Hepatocyte (in vitro differentiated cells): Measurements from ENCODE around the gene DIS3L2. TPM values are rescaled to one million over a fixed set of nuclear protein-coding genes. Genes with fewer than 3 reads are reported as not detected.

Source experiments
- DNase-seq: peaks from one replicate; pipeline ENCODE4 v3.0.0-alpha.2; 2016; ENCODE audit warnings: low spot score
- H2AFZ ChIP-seq: fragments of 200-600 bp; sonication (generic); 2 replicates; pipeline ENCODE4 v1.6.0; 2016; ENCODE audit warnings: antibody characterized with exemption, mild to moderate bottlenecking
- H3K27ac ChIP-seq: fragments of 200-600 bp; sonication (generic); 2 replicates; pipeline ENCODE4 v1.5.1; 2016; ENCODE audit warnings: mild to moderate bottlenecking
- H3K27me3 ChIP-seq: fragments of 200-600 bp; sonication (generic); 2 replicates; pipeline ENCODE4 v1.6.1; 2016
- H3K36me3 ChIP-seq: fragments of 200-600 bp; sonication (generic); replicated peaks from 2 replicates; pipeline ENCODE4 v1.5.1; 2016; ENCODE audit warnings: low read depth; ENCODE audit not compliant: insufficient read depth
- H3K4me1 ChIP-seq: fragments of 200-600 bp; sonication (generic); 2 replicates; pipeline ENCODE4 v1.5.1; 2016; ENCODE audit warnings: mild to moderate bottlenecking, moderate library complexity; ENCODE audit not compliant: insufficient read depth
- H3K4me2 ChIP-seq: fragments of 200-600 bp; sonication (generic); 2 replicates; pipeline ENCODE4 v1.6.0; 2016
- H3K4me3 ChIP-seq: fragments of 200-600 bp; sonication (generic); 2 replicates; pipeline ENCODE4 v1.5.1; 2016; ENCODE audit warnings: mild to moderate bottlenecking
- H3K79me2 ChIP-seq: fragments of 200-600 bp; sonication (generic); 2 replicates; pipeline ENCODE4 v1.6.0; 2017; ENCODE audit warnings: mild to moderate bottlenecking
- H3K9me2 ChIP-seq: fragments of 200-600 bp; sonication (generic); replicated peaks from 2 replicates; pipeline ENCODE4 v1.6.0; 2017; ENCODE audit warnings: mild to moderate bottlenecking; ENCODE audit not compliant: insufficient read depth
- H3K9me3 ChIP-seq: fragments of 200-600 bp; sonication (generic); 2 replicates; pipeline ENCODE4 v1.5.1; 2016; ENCODE audit warnings: low read depth, mild to moderate bottlenecking
- H4K20me1 ChIP-seq: fragments of 200-600 bp; sonication (generic); 2 replicates; pipeline ENCODE4 v1.6.0; 2016; ENCODE audit warnings: mild to moderate bottlenecking; ENCODE audit not compliant: insufficient read depth, poor library complexity, severe bottlenecking
- CTCF ChIP-seq: fragments of 200-600 bp; sonication (generic); IDR thresholded peaks from 2 replicates; pipeline ENCODE4 v1.5.1; 2016; ENCODE audit warnings: antibody characterized with exemption, mild to moderate bottlenecking; ENCODE audit not compliant: poor library complexity
- EZH2 ChIP-seq: fragments of 200-600 bp; sonication (generic); IDR thresholded peaks from 2 replicates; pipeline ENCODE4 v1.6.1; 2016; ENCODE audit warnings: antibody characterized with exemption, mild to moderate bottlenecking, borderline replicate concordance
- EZH2phosphoT487 ChIP-seq: fragments of 200-600 bp; sonication (generic); IDR thresholded peaks from one replicate; pipeline ENCODE4 v1.6.1; 2018; ENCODE audit warnings: antibody characterized with exemption, mild to moderate bottlenecking, low read depth, moderate library complexity; ENCODE audit not compliant: unreplicated experiment, severe bottlenecking
- WGBS: methylation state at CpG from one replicate; pipeline ENCODE4 v1.1.6; 2016; ENCODE audit warnings: low lambda C conversion rate; ENCODE audit errors: missing lambda C conversion rate; 5-methylcytosine and 5-hydroxymethylcytosine counted together
- polyA plus RNA-seq: library from polyadenylated mRNA; unstranded; fragments of >200 nt; fragmentation: Nextera tagmentation; extraction: Ambion mirVana; gene quantifications from 2 replicates; pipeline ENCODE4 v1.2.1, GENCODE V29; 2016
- total RNA-seq: library from RNA; depleted of rRNA; stranded (reverse); fragments of >200 nt; gene quantifications from 2 replicates; pipeline ENCODE4 v1.2.3, GENCODE V29; 2014

DIS3L2 gene
- total and polyA plus RNA-seq, 2 experiments from 2014 or later: 19.5 to 20.0 TPM

DNA sequence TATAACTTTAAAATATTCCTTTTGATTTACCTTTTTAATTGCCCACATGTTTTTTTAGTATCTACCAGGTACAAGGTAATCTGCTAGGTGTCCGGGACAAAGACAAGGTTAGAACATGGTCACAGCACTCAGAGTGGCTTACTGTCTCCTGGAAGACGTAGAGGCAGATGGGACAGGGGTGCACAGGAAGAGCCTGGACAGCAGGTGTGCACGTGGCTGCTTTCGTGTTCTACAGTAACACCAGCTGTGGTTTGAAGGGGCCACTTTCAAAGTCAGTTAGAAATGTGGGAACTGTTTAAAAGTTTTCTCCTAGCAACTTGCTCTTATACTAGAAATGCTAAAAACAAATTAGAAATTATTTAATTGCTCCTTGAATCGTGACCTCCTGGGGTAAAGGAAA lies 314.2 kb downstream of the DIS3L2 start:
- TF ChIP-seq EZH2: no peak
- no peak for TF ChIP-seq EZH2phosphoT487
- no peak for TF ChIP-seq CTCF
- Histone ChIP-seq H3K36me3 (no peaks in the 10 kb centered on the region), H3K27ac (no peak overlapping the region), H3K27me3 (no peaks in the 10 kb centered on the region), H2AFZ (no peak overlapping the region), H3K9me3 (peaks cover 5% of the 10 kb centered on the region), H3K4me1 (no peaks in the 10 kb centered on the region), H3K9me2 (no peaks in the 10 kb centered on the region), H3K4me2 (no peak overlapping the region), H3K79me2 (no peaks in the 10 kb centered on the region), H3K4me3 (no peak overlapping the region), H4K20me1 (no peaks in the 10 kb centered on the region)
- WGBS: 89% methylated on average over 5 of the region's 5 CpGs
- DNase-seq: no peak

DNA sequence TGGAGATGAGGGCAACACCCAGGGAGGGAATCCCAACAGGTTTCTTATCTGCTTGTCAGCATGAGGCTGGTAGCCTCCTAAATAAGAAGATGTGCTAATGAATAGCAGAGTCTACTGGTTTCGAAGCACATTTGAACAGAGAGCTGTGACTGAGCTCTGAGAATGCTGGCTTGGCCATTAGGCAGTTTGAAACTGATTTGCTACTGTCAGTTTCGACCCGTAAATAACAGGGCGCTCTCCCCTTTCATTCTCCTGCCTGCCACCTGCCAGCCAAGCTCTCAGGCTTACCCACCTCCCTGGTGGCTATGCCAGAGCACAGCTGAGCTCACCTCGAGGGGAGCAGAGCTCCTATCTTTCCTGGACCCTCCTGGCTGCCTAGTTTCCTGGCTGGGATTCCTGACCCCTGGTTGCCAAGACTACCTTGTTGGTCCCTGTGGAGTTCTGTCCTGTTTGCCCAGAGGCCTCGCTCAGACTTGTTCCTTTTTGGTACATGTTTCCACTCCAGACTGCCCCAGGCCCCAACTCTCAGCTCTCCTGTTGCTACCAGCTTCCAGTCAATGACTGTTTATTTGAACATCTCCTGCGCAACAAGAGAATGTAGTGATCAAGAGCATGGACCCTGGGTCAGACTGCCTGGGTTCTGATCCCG lies 314.7 kb downstream of the DIS3L2 start:
- WGBS: 83% methylated on average over 8 of the region's 8 CpGs
- Histone ChIP-seq H2AFZ (no peak overlapping the region), H3K36me3 (no peaks in the 10 kb centered on the region), H3K27ac (no peak overlapping the region), H3K4me1 (no peaks in the 10 kb centered on the region), H3K4me3 (no peak overlapping the region), H3K27me3 (no peaks in the 10 kb centered on the region), H4K20me1 (no peaks in the 10 kb centered on the region), H3K9me3 (peaks cover 5% of the 10 kb centered on the region), H3K4me2 (no peak overlapping the region), H3K79me2 (no peaks in the 10 kb centered on the region), H3K9me2 (no peaks in the 10 kb centered on the region)
- no peak for DNase-seq
- TF ChIP-seq CTCF: no peak
- TF ChIP-seq EZH2: no peak
- no peak for TF ChIP-seq EZH2phosphoT487

DNA sequence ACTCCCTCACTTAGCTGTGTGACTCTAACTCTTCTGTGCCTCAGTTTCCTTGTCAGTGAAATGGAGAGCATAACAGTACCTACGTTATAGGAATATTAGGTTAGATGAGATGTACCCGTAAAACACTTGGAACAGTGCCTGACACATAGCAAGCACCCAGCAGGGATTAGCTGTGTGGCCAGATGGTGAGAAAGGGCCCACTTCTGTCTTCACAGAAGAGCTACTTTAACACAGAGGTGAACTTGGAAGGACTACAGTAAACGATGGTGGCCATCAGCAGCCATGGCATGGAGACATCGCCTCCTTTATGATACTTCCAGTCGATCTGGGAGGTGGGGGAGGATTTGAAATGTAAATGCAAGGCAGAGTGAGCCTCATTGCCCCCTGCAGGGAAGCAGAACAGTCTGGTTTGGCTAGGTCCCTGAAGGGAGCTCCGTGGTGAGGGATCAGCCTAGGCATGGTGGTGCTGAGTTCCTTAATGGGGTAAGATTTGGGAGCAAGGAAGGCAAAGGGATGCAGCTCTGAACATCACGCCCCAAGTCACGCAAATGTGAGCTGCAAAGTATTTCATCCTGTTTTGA lies 315.3 kb downstream of the DIS3L2 start:
- no peaks in the 10 kb centered on the region for H4K20me1 ChIP-seq
- no peak for TF ChIP-seq EZH2
- H3K79me2 ChIP-seq: no peaks in the 10 kb centered on the region
- no peaks in the 10 kb centered on the region for H3K9me2 ChIP-seq
- H2AFZ ChIP-seq: no peak overlapping the region
- H3K4me1 ChIP-seq: no peaks in the 10 kb centered on the region
- H3K4me3 ChIP-seq: no peak overlapping the region
- H3K27ac ChIP-seq: no peak overlapping the region
- H3K27me3 ChIP-seq: no peaks in the 10 kb centered on the region
- WGBS: 76% methylated on average over 8 of the region's 8 CpGs
- no peaks in the 10 kb centered on the region for H3K36me3 ChIP-seq
- no peak overlapping the region for H3K4me2 ChIP-seq
- H3K9me3 ChIP-seq: peaks cover 5% of the 10 kb centered on the region
- no peak for DNase-seq

DNA sequence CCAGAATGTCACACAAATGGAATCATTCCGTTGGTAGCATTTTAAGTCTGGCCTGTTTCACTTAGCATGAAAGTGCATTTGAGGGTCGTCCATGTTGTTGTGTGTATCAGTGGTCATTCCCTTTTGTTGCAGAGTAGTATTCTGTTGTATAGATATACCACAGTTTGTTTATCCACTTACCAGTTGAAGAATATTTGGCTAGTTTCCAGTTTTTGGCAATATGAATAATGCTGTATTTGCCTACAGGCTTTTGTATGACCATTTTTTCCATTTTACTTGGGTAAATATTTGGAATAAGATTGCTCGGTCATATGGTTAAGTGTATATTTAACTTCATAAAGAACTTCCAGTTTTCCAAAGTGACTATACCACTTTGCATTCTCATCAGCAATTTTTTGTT lies 317.0 kb downstream of the DIS3L2 start:
- no peaks in the 10 kb centered on the region for H3K36me3 ChIP-seq

More for the DNA sequence above, 317.0 kb downstream of the DIS3L2 start:
- 93% methylated on average over 3 of the region's 3 CpGs for WGBS
- no peak overlapping the region for H3K4me3 ChIP-seq
- no peak for DNase-seq
- H3K9me2 ChIP-seq: no peaks in the 10 kb centered on the region
- H3K27me3 ChIP-seq: no peaks in the 10 kb centered on the region
- peaks cover 5% of the 10 kb centered on the region for H3K9me3 ChIP-seq
- H3K79me2 ChIP-seq: no peaks in the 10 kb centered on the region
- H3K27ac ChIP-seq: no peak overlapping the region
- TF ChIP-seq EZH2phosphoT487 (no peak), EZH2 (no peak), CTCF (no peak)
- H3K4me1 ChIP-seq: no peaks in the 10 kb centered on the region
- no peak overlapping the region for H3K4me2 ChIP-seq
- no peaks in the 10 kb centered on the region for H4K20me1 ChIP-seq
- H2AFZ ChIP-seq: no peak overlapping the region
